ENCODE results near the gene PSRC1.

DNA sequence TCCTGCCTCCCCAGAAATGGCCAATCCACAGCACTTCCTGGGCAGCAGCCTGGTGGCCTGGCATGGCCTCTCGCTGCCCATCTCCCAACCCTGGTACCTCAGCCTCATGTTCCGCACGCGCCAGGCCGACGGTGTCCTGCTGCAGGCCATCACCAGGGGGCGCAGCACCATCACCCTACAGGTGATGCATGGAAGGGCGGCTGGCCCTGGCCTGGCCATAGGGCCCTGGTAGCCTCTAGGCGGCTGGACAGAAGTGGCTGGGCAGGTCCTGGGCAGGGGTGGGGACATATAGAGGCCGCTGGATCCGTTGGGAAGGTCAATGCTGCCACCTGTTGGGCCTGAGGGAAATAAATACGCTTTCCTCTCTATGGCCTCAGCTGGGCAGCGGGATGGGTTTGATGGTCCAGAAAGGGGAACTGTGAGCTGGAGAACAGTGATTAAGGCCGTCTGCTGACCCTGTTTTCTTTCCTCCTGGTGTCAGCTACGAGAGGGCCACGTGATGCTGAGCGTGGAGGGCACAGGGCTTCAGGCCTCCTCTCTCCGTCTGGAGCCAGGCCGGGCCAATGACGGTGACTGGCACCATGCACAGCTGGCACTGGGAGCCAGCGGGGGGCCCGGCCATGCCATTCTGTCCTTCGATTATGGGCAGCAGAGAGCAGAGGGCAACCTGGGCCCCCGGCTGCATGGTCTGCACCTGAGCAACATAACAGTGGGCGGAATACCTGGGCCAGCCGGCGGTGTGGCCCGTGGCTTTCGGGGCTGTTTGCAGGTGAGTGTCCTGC, 19.2 kb downstream of the PSRC1 start:
- TF ChIP-seq SP1 (IDR thresholded peaks at IDR 0.05) (no peak), ZNF384 (IDR thresholded peaks at IDR 0.05) (no peak), BHLHE40 (IDR thresholded peaks at IDR 0.05; ENCODE audit: borderline replicate concordance) (no peak), TARDBP (IDR thresholded peaks at IDR 0.05) (no peak), SUZ12 (IDR thresholded peaks at IDR 0.05) (no peak)

Measured in HEK293T (cell line).